ENCODE results near the gene STC2.

DNA sequence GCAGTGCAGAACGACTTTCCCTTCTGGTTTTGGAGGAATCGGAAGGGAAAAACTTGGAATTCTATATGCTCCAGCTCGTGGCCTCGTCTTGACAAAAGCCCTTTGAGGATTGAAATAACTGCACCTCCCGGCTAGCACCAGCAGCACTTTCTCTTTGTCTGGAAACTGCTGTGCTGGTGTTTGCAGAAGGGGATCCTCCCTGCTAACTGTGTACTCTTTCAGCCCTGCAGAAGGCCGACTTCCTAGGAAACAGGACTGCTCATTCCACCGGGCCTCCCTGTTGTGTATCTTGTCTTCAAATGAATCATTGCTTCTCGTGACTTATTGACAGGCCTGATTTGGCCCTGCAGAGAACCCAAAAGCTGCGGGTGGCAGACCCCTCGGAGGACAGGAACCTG lies 23.6 kb downstream of the STC2 start:
- TF ChIP-seq POLR2A (IDR thresholded peaks at IDR 0.05; ENCODE audit: control extremely low read depth in 1 of 2, low read depth in 2 of 2, low read length in 2 of 2) (no peak), EP300 (IDR thresholded peaks at IDR 0.05; ENCODE audit: borderline replicate concordance in 1 of 2, low read depth in 2 of 2, low read length in 2 of 2) (no peak), JUND (IDR thresholded peaks at IDR 0.05; ENCODE audit: low read length) (no peak), CHD2 (IDR thresholded peaks at IDR 0.05; ENCODE audit: low read length) (no peak), RAD21 (IDR thresholded peaks at IDR 0.05 in 1 of 2, conservative IDR thresholded peaks at IDR 0.05 in 1 of 2; ENCODE audit: low read depth in 2 of 2, low read length in 2 of 2) (no peak), USF2 (IDR thresholded peaks at IDR 0.05; ENCODE audit: low read length) (no peak), NANOG (IDR thresholded peaks at IDR 0.05; ENCODE audit: insufficient read depth, low read depth, low read length, poor library complexity, severe bottlenecking) (no peak), ZNF274 (IDR thresholded peaks at IDR 0.05; ENCODE audit: borderline replicate concordance, extremely low read depth, low read length) (no peak)
- TF ChIP-seq, protein P1, sequence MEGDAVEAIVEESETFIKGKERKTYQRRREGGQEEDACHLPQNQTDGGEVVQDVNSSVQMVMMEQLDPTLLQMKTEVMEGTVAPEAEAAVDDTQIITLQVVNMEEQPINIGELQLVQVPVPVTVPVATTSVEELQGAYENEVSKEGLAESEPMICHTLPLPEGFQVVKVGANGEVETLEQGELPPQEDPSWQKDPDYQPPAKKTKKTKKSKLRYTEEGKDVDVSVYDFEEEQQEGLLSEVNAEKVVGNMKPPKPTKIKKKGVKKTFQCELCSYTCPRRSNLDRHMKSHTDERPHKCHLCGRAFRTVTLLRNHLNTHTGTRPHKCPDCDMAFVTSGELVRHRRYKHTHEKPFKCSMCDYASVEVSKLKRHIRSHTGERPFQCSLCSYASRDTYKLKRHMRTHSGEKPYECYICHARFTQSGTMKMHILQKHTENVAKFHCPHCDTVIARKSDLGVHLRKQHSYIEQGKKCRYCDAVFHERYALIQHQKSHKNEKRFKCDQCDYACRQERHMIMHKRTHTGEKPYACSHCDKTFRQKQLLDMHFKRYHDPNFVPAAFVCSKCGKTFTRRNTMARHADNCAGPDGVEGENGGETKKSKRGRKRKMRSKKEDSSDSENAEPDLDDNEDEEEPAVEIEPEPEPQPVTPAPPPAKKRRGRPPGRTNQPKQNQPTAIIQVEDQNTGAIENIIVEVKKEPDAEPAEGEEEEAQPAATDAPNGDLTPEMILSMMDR (IDR thresholded peaks at IDR 0.05; ENCODE audit: control extremely low read depth in 1 of 3, insufficient read depth in 1 of 3, low read depth in 1 of 3, low read length in 3 of 3): no peak
- TF ChIP-seq, protein P2, sequence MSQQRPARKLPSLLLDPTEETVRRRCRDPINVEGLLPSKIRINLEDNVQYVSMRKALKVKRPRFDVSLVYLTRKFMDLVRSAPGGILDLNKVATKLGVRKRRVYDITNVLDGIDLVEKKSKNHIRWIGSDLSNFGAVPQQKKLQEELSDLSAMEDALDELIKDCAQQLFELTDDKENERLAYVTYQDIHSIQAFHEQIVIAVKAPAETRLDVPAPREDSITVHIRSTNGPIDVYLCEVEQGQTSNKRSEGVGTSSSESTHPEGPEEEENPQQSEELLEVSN (IDR thresholded peaks at IDR 0.05): no peak
- TF ChIP-seq, protein P3, sequence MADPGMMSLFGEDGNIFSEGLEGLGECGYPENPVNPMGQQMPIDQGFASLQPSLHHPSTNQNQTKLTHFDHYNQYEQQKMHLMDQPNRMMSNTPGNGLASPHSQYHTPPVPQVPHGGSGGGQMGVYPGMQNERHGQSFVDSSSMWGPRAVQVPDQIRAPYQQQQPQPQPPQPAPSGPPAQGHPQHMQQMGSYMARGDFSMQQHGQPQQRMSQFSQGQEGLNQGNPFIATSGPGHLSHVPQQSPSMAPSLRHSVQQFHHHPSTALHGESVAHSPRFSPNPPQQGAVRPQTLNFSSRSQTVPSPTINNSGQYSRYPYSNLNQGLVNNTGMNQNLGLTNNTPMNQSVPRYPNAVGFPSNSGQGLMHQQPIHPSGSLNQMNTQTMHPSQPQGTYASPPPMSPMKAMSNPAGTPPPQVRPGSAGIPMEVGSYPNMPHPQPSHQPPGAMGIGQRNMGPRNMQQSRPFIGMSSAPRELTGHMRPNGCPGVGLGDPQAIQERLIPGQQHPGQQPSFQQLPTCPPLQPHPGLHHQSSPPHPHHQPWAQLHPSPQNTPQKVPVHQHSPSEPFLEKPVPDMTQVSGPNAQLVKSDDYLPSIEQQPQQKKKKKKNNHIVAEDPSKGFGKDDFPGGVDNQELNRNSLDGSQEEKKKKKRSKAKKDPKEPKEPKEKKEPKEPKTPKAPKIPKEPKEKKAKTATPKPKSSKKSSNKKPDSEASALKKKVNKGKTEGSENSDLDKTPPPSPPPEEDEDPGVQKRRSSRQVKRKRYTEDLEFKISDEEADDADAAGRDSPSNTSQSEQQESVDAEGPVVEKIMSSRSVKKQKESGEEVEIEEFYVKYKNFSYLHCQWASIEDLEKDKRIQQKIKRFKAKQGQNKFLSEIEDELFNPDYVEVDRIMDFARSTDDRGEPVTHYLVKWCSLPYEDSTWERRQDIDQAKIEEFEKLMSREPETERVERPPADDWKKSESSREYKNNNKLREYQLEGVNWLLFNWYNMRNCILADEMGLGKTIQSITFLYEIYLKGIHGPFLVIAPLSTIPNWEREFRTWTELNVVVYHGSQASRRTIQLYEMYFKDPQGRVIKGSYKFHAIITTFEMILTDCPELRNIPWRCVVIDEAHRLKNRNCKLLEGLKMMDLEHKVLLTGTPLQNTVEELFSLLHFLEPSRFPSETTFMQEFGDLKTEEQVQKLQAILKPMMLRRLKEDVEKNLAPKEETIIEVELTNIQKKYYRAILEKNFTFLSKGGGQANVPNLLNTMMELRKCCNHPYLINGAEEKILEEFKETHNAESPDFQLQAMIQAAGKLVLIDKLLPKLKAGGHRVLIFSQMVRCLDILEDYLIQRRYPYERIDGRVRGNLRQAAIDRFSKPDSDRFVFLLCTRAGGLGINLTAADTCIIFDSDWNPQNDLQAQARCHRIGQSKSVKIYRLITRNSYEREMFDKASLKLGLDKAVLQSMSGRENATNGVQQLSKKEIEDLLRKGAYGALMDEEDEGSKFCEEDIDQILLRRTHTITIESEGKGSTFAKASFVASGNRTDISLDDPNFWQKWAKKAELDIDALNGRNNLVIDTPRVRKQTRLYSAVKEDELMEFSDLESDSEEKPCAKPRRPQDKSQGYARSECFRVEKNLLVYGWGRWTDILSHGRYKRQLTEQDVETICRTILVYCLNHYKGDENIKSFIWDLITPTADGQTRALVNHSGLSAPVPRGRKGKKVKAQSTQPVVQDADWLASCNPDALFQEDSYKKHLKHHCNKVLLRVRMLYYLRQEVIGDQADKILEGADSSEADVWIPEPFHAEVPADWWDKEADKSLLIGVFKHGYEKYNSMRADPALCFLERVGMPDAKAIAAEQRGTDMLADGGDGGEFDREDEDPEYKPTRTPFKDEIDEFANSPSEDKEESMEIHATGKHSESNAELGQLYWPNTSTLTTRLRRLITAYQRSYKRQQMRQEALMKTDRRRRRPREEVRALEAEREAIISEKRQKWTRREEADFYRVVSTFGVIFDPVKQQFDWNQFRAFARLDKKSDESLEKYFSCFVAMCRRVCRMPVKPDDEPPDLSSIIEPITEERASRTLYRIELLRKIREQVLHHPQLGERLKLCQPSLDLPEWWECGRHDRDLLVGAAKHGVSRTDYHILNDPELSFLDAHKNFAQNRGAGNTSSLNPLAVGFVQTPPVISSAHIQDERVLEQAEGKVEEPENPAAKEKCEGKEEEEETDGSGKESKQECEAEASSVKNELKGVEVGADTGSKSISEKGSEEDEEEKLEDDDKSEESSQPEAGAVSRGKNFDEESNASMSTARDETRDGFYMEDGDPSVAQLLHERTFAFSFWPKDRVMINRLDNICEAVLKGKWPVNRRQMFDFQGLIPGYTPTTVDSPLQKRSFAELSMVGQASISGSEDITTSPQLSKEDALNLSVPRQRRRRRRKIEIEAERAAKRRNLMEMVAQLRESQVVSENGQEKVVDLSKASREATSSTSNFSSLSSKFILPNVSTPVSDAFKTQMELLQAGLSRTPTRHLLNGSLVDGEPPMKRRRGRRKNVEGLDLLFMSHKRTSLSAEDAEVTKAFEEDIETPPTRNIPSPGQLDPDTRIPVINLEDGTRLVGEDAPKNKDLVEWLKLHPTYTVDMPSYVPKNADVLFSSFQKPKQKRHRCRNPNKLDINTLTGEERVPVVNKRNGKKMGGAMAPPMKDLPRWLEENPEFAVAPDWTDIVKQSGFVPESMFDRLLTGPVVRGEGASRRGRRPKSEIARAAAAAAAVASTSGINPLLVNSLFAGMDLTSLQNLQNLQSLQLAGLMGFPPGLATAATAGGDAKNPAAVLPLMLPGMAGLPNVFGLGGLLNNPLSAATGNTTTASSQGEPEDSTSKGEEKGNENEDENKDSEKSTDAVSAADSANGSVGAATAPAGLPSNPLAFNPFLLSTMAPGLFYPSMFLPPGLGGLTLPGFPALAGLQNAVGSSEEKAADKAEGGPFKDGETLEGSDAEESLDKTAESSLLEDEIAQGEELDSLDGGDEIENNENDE (IDR thresholded peaks at IDR 0.05; ENCODE audit: insufficient replicate concordance, low read length): no peak
